ENCODE measurements around the gene WASL.

GRCh38 chr7:123797673-123798531 is 49.1 kb upstream of the WASL start:
- TF ChIP-seq EZH2phosphoT487 (IDR thresholded peaks at IDR 0.05; ENCODE audit: low read depth) (no peak), CTCF (IDR thresholded peaks at IDR 0.05; ENCODE audit: low read depth, low read length) (peak; percentile 77)
